GM12878 (cell line): ENCODE data around the gene EPB42. TPM values are rescaled to one million over a fixed set of nuclear protein-coding genes. Genes with fewer than 3 reads are reported as not detected.

Experiments used
- EED ChIP-seq: sonication (generic); IDR thresholded peaks from 2 replicates; pipeline ENCODE4 v1.6.1; 2016; ENCODE audit warnings: antibody characterized with exemption, low read depth
- FOXK2 ChIP-seq: fragments of 450-650 bp; IDR thresholded peaks from 2 replicates; pipeline ENCODE4 v1.6.1; 2017; ENCODE audit warnings: mild to moderate bottlenecking, moderate library complexity
- JUND ChIP-seq: IDR thresholded peaks from 2 replicates; pipeline ENCODE4 v1.6.1; 2012; ENCODE audit warnings: low read depth, mild to moderate bottlenecking, low read length, improper control_type of control experiment, moderate library complexity
- MXI1 ChIP-seq: fragments of 150-350 bp; IDR thresholded peaks from 2 replicates; pipeline ENCODE4 v1.6.1; 2011; ENCODE audit warnings: low read depth, mild to moderate bottlenecking, inconsistent platforms, low read length, improper control_type of control experiment
- MYB ChIP-seq: fragments of 150-350 bp; IDR thresholded peaks from 2 replicates; pipeline ENCODE4 v1.6.1; 2014; ENCODE audit warnings: mild to moderate bottlenecking, low read depth, low read length, borderline replicate concordance
- POLR2A ChIP-seq: IDR thresholded peaks from 2 replicates; pipeline ENCODE4 v1.6.1; 2011; ENCODE audit warnings: low read depth, mild to moderate bottlenecking, low read length
- RAD51 ChIP-seq: fragments of 450-650 bp; IDR thresholded peaks from 2 replicates; pipeline ENCODE4 v1.6.1; 2016; ENCODE audit warnings: moderate library complexity, mild to moderate bottlenecking, inconsistent platforms
- RELA ChIP-seq: fragments of 450-650 bp; IDR thresholded peaks from 2 replicates; pipeline ENCODE4 v1.8.0; 2014; ENCODE audit warnings: borderline replicate concordance; ENCODE audit not compliant: partially characterized antibody
- SREBF2 ChIP-seq: IDR thresholded peaks from 2 replicates; pipeline ENCODE4 v1.6.1; 2012; ENCODE audit warnings: mild to moderate bottlenecking, low read length
- TBL1XR1 ChIP-seq: IDR thresholded peaks from 2 replicates; pipeline ENCODE4 v1.6.1; 2012; ENCODE audit warnings: low read depth, low read length, improper control_type of control experiment
- TCF12 ChIP-seq: IDR thresholded peaks from 2 replicates; pipeline ENCODE4 v1.6.1; 2011; ENCODE audit warnings: low read depth, mild to moderate bottlenecking, low read length
- ZBED1 ChIP-seq: IDR thresholded peaks from 2 replicates; pipeline ENCODE4 v1.6.1; 2016; ENCODE audit warnings: borderline replicate concordance
- polyA plus RNA-seq, 11 experiments: library from polyadenylated mRNA; depleted of rRNA in 4 of 11; unstranded in 6 of 11; stranded (reverse) in 5 of 11; fragments of >200 nt; fragmentation: Nextera tagmentation in 4 of 11; fragmentation: Illumina TruSeq in 1 of 11; extraction: Ambion mirVana in 4 of 11; extraction: Trizol in 1 of 11; gene quantifications; 1 replicate in 1 of 11; 2 replicates in 10 of 11; pipeline versions ENCODE4 v1.2.1 to v1.2.3, GENCODE V29; 2011 to 2016; ENCODE audit warnings: inconsistent platforms in 2 of 11, missing spikeins in 2 of 11, low read depth in 1 of 11
- total RNA-seq, 4 experiments: library from RNA; depleted of rRNA in 3 of 4; stranded (reverse); fragments of >200 nt in 3 of 4; fragmentation: Illumina TruSeq in 1 of 4; extraction: Trizol in 1 of 4; gene quantifications; 2 replicates each; pipeline versions ENCODE4 v1.2.1 to v1.2.3, GENCODE V29; 2013 to 2021
- TF ChIP-seq, protein P1 (sequence below): fragments of 450-650 bp; IDR thresholded peaks from 2 replicates; pipeline ENCODE4 v1.6.1; 2017; ENCODE audit warnings: antibody characterized with exemption, mild to moderate bottlenecking, moderate library complexity
- TF ChIP-seq, protein P2 (sequence below): IDR thresholded peaks from 2 replicates; pipeline ENCODE4 v1.6.1; 2011; ENCODE audit warnings: mild to moderate bottlenecking, low read depth, low read length, moderate library complexity; ENCODE audit not compliant: insufficient replicate concordance
- TF ChIP-seq, protein P3 (sequence below): fragments of 450-650 bp; formaldehyde crosslinking; IDR thresholded peaks from 2 replicates; pipeline ENCODE4 v1.5.0; 2022; ENCODE audit warnings: mild to moderate bottlenecking, missing genetic modification characterization
- TF ChIP-seq, protein P4 (sequence below): fragments of 150-350 bp; IDR thresholded peaks from 2 replicates; pipeline ENCODE4 v1.6.1; 2016; ENCODE audit warnings: low read depth, low read length
- TF ChIP-seq, protein P5 (sequence below): fragments of 450-650 bp; conservative IDR thresholded peaks from 2 replicates; pipeline ENCODE4 v1.6.1; 2017; ENCODE audit warnings: mild to moderate bottlenecking, moderate library complexity

EPB42 gene
- total and polyA plus RNA-seq, 10 of the 15 experiments (the other 5 are each of a cell fraction or from before 2014, with no cell fraction given), result not detected

DNA sequence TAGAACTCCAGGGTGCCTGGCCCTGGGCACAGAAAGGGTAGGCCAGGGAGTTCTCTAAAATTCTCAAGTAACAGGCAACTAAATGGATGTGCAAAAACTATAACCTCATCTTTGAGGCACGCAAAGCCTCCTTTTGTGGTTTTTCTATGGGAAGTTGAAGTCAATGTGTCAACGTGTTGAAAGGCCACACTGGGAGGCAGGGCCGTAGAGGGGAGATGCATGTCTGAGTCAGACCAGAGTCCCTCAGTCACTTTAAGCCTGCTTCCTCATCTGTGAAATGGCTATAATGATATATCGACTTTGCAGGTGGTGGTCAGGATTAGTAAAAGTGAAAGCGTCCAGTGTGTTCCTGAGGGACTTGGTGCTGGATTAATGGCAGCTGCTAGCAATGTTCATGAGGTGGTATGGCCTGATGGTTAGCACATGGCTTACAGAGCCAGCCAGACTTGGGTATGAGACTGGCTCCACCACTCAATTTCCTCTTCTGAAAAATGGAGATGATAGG lies 28.9 kb upstream of the EPB42 start (continued):
- TF ChIP-seq, protein P1, sequence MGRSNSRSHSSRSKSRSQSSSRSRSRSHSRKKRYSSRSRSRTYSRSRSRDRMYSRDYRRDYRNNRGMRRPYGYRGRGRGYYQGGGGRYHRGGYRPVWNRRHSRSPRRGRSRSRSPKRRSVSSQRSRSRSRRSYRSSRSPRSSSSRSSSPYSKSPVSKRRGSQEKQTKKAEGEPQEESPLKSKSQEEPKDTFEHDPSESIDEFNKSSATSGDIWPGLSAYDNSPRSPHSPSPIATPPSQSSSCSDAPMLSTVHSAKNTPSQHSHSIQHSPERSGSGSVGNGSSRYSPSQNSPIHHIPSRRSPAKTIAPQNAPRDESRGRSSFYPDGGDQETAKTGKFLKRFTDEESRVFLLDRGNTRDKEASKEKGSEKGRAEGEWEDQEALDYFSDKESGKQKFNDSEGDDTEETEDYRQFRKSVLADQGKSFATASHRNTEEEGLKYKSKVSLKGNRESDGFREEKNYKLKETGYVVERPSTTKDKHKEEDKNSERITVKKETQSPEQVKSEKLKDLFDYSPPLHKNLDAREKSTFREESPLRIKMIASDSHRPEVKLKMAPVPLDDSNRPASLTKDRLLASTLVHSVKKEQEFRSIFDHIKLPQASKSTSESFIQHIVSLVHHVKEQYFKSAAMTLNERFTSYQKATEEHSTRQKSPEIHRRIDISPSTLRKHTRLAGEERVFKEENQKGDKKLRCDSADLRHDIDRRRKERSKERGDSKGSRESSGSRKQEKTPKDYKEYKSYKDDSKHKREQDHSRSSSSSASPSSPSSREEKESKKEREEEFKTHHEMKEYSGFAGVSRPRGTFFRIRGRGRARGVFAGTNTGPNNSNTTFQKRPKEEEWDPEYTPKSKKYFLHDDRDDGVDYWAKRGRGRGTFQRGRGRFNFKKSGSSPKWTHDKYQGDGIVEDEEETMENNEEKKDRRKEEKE, result no peak
- TF ChIP-seq RAD51 (no peak), TBL1XR1 (peak; percentile 87), EED (peak; percentile 100), SREBF2 (no peak), RELA (no peak), POLR2A (no peak), MXI1 (no peak), ZBED1 (peak; percentile 90; the same call in 1 of the 2 replicates), FOXK2 (no peak), TCF12 (peak; percentile 97), MYB (no peak), JUND (peak; percentile 87; the same call in 1 of the 2 replicates)
- TF ChIP-seq, protein P2, sequence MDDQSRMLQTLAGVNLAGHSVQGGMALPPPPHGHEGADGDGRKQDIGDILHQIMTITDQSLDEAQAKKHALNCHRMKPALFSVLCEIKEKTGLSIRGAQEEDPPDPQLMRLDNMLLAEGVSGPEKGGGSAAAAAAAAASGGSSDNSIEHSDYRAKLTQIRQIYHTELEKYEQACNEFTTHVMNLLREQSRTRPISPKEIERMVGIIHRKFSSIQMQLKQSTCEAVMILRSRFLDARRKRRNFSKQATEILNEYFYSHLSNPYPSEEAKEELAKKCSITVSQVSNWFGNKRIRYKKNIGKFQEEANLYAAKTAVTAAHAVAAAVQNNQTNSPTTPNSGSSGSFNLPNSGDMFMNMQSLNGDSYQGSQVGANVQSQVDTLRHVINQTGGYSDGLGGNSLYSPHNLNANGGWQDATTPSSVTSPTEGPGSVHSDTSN, result peak; percentile 78
- TF ChIP-seq, protein P3, sequence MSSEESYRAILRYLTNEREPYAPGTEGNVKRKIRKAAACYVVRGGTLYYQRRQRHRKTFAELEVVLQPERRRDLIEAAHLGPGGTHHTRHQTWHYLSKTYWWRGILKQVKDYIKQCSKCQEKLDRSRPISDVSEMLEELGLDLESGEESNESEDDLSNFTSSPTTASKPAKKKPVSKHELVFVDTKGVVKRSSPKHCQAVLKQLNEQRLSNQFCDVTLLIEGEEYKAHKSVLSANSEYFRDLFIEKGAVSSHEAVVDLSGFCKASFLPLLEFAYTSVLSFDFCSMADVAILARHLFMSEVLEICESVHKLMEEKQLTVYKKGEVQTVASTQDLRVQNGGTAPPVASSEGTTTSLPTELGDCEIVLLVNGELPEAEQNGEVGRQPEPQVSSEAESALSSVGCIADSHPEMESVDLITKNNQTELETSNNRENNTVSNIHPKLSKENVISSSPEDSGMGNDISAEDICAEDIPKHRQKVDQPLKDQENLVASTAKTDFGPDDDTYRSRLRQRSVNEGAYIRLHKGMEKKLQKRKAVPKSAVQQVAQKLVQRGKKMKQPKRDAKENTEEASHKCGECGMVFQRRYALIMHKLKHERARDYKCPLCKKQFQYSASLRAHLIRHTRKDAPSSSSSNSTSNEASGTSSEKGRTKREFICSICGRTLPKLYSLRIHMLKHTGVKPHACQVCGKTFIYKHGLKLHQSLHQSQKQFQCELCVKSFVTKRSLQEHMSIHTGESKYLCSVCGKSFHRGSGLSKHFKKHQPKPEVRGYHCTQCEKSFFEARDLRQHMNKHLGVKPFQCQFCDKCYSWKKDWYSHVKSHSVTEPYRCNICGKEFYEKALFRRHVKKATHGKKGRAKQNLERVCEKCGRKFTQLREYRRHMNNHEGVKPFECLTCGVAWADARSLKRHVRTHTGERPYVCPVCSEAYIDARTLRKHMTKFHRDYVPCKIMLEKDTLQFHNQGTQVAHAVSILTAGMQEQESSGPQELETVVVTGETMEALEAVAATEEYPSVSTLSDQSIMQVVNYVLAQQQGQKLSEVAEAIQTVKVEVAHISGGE, result no peak
- TF ChIP-seq, protein P4, sequence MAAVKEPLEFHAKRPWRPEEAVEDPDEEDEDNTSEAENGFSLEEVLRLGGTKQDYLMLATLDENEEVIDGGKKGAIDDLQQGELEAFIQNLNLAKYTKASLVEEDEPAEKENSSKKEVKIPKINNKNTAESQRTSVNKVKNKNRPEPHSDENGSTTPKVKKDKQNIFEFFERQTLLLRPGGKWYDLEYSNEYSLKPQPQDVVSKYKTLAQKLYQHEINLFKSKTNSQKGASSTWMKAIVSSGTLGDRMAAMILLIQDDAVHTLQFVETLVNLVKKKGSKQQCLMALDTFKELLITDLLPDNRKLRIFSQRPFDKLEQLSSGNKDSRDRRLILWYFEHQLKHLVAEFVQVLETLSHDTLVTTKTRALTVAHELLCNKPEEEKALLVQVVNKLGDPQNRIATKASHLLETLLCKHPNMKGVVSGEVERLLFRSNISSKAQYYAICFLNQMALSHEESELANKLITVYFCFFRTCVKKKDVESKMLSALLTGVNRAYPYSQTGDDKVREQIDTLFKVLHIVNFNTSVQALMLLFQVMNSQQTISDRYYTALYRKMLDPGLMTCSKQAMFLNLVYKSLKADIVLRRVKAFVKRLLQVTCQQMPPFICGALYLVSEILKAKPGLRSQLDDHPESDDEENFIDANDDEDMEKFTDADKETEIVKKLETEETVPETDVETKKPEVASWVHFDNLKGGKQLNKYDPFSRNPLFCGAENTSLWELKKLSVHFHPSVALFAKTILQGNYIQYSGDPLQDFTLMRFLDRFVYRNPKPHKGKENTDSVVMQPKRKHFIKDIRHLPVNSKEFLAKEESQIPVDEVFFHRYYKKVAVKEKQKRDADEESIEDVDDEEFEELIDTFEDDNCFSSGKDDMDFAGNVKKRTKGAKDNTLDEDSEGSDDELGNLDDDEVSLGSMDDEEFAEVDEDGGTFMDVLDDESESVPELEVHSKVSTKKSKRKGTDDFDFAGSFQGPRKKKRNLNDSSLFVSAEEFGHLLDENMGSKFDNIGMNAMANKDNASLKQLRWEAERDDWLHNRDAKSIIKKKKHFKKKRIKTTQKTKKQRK, result no peak
- TF ChIP-seq, protein P5, sequence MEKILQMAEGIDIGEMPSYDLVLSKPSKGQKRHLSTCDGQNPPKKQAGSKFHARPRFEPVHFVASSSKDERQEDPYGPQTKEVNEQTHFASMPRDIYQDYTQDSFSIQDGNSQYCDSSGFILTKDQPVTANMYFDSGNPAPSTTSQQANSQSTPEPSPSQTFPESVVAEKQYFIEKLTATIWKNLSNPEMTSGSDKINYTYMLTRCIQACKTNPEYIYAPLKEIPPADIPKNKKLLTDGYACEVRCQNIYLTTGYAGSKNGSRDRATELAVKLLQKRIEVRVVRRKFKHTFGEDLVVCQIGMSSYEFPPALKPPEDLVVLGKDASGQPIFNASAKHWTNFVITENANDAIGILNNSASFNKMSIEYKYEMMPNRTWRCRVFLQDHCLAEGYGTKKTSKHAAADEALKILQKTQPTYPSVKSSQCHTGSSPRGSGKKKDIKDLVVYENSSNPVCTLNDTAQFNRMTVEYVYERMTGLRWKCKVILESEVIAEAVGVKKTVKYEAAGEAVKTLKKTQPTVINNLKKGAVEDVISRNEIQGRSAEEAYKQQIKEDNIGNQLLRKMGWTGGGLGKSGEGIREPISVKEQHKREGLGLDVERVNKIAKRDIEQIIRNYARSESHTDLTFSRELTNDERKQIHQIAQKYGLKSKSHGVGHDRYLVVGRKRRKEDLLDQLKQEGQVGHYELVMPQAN, result peak; percentile 40; the same call in 1 of the 2 replicates
